Measurements from ENCODE around the gene COX4I1.

- TF ChIP-seq CTCF (conservative IDR thresholded peaks at IDR 0.05 in 1 of 2, IDR thresholded peaks at IDR 0.05 in 1 of 2; ENCODE audit: extremely low read depth in 1 of 2, insufficient read depth in 1 of 2, low read depth in 1 of 2, low read length in 2 of 2) (peak; percentile 75), EZH2 (IDR thresholded peaks at IDR 0.05; ENCODE audit: borderline replicate concordance, low read length) (no peak)
Measured at GRCh38 chr16:85819245-85819644, 19.8 kb downstream of the COX4I1 start.
